GM12875 (cell line): ENCODE results near the gene ACSS1.

Experiments
- H3K4me3 ChIP-seq: one replicate; pipeline ENCODE4 v1.5.1; 2011; ENCODE audit warnings: low read depth, low read length, control low read depth
- CTCF ChIP-seq: IDR thresholded peaks from 2 replicates; pipeline ENCODE4 v1.5.1; 2011; ENCODE audit warnings: low read depth, mild to moderate bottlenecking, control low read depth, inconsistent platforms, low read length, moderate library complexity, borderline replicate concordance; ENCODE audit not compliant: insufficient read depth

ACSS1 gene

DNA sequence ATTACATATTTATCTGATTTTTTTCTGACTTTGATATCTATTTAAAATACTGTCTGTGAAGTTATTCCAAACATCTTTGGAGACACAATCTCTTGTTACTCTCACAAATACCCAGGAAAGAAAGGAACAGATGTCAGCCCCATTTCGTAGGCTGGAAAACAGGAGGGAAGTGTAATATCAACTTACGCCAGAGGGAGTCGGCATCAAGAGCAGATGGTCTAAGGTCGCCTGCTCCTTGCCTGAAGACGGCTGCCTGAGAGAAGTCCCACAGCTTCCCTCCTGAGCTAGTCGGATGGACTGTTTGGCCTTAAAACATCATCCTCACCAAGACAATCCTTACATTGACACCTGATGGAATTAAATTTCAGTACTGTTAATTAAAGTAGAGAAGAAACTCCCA lies 95.4 kb downstream of the ACSS1 start:
- no peak for TF ChIP-seq CTCF
- H3K4me3 ChIP-seq, result no peak overlapping the region

- TF ChIP-seq CTCF, result no peak
- no peak overlapping the region for H3K4me3 ChIP-seq
These were observed 95.8 kb downstream of the ACSS1 start for GRCh38 chr20:24962182-24962492.

- TF ChIP-seq CTCF, result no peak
These were observed 96.4 kb downstream of the ACSS1 start for GRCh38 chr20:24961384-24962181.

DNA sequence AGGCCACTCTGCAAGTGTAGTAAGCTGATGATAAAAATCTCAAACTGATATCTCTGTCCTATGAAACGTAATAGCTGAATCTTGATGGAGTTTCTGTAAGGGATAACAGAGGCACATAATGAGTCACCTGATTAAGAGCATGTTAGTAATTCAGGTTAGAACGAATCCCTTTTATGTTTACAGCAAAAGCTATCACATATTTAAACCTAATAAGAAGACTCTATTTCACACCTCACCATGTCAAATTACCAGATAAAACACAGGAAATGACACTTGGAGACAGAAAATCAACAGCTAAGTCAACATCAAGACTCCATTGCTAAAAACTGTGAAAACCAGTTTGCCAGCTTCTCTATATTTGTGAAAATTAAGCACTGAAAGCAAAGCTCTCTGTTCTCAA lies 97.1 kb downstream of the ACSS1 start:
- no peak for TF ChIP-seq CTCF
- H3K4me3 ChIP-seq, result no peak overlapping the region

More at GRCh38 chr20:24961384-24962181, 96.4 kb downstream of the ACSS1 start:
- no peak overlapping the region for H3K4me3 ChIP-seq

DNA sequence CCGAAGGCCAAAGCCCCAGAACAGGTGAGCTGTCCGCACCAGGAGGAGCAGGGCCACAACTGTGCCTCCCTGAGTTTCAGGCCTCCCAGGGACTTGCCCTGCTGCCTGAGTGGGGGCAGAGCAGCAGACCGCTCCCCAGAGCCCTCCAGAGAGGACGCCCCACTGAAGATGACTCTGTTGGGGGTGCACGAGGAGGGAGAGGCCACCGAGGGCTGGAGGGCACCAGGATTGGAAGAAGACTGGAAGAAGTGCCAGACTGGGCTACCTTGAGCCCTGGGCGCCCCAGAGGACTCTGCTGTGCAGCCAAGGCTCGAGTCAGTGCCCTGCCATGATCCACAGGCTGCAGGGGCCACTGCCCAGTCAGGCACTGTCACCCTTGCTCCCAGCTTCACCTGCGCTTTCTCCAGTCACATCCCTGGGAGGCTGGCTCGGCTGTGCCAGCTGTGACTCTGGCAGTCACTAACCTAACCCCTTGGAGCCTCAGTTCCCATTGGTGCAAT lies 97.6 kb downstream of the ACSS1 start:
- TF ChIP-seq CTCF, result no peak
- H3K4me3 ChIP-seq, result no peak overlapping the region

- H3K4me3 ChIP-seq, result no peak overlapping the region
- TF ChIP-seq CTCF, result no peak
These were observed 98.2 kb downstream of the ACSS1 start for GRCh38 chr20:24959591-24960301.
